Measurements from ENCODE around the gene ATXN3L. TPM values are rescaled to one million over a fixed set of nuclear protein-coding genes. Genes with fewer than 3 reads are reported as not detected.

ATXN3L gene
- total and polyA plus RNA-seq, 2 donors (not counting 1 experiment from before 2014, with no cell fraction given) = not detected

DNA sequence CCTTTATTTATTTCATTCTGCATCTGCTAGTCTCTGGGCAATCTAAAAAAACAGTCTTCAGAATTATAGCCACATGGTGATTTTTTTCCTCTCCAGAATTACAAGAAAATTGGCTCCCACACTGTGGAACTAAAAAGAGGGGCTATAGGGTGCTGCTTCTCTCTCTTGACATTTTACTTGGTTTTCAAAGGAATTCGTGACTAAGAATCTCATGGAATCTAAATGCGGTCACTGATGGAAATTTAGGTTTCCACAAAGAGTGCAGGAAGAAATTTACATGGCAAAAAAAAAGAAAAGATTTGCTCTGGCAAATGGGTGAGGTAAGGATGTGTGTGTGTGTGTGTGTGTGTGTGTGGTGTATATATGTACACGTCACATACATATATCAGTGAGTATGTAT is 10.2 kb downstream of the ATXN3L start:
- H3K9ac ChIP-seq (ENCODE audit: insufficient read depth, low read length) = no peak overlapping the region
- no peak overlapping the region for H3K27ac ChIP-seq (ENCODE audit: insufficient read depth, low read length)
- no peaks in the 10 kb centered on the region for H3K36me3 ChIP-seq (ENCODE audit: control insufficient read depth, insufficient read depth, low read length)
- H3K79me2 ChIP-seq (ENCODE audit: control insufficient read depth, insufficient read depth, low read length) = no peaks in the 10 kb centered on the region
- H4K20me1 ChIP-seq (ENCODE audit: control insufficient read depth, extremely low read depth, insufficient read depth, low read length) = no peaks in the 10 kb centered on the region
- no peak overlapping the region for H3K4me3 ChIP-seq (replicated peaks in 1 of 4; ENCODE audit: control extremely low read depth in 1 of 4, insufficient read depth in 1 of 4, low read depth in 3 of 4, low read length in 4 of 4)
- H3K4me1 ChIP-seq (ENCODE audit: control insufficient read depth, extremely low read depth, insufficient read depth, low read length) = no peaks in the 10 kb centered on the region
- TF ChIP-seq EZH2 (IDR thresholded peaks at IDR 0.05; ENCODE audit: low read length, missing control alignments) = no peak
- TF ChIP-seq, protein P1, sequence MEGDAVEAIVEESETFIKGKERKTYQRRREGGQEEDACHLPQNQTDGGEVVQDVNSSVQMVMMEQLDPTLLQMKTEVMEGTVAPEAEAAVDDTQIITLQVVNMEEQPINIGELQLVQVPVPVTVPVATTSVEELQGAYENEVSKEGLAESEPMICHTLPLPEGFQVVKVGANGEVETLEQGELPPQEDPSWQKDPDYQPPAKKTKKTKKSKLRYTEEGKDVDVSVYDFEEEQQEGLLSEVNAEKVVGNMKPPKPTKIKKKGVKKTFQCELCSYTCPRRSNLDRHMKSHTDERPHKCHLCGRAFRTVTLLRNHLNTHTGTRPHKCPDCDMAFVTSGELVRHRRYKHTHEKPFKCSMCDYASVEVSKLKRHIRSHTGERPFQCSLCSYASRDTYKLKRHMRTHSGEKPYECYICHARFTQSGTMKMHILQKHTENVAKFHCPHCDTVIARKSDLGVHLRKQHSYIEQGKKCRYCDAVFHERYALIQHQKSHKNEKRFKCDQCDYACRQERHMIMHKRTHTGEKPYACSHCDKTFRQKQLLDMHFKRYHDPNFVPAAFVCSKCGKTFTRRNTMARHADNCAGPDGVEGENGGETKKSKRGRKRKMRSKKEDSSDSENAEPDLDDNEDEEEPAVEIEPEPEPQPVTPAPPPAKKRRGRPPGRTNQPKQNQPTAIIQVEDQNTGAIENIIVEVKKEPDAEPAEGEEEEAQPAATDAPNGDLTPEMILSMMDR (conservative IDR thresholded peaks at IDR 0.05 in 1 of 2, IDR thresholded peaks at IDR 0.05 in 1 of 2; ENCODE audit: low read depth in 1 of 2, low read length in 2 of 2) = no peak
- H3K9me3 ChIP-seq (ENCODE audit: control insufficient read depth, insufficient read depth, low read depth, low read length) = no peaks in the 10 kb centered on the region
- no peak overlapping the region for H2AFZ ChIP-seq (ENCODE audit: low read length)
- no peaks in the 10 kb centered on the region for H3K27me3 ChIP-seq (ENCODE audit: control insufficient read depth, insufficient read depth, low read length)
- no peak overlapping the region for H3K4me2 ChIP-seq (ENCODE audit: extremely low read depth, insufficient read depth, low read length)
- DNase-seq (ENCODE audit: low read depth in 2 of 2) = peak in 1 of 2 donors; percentile 25

DNA sequence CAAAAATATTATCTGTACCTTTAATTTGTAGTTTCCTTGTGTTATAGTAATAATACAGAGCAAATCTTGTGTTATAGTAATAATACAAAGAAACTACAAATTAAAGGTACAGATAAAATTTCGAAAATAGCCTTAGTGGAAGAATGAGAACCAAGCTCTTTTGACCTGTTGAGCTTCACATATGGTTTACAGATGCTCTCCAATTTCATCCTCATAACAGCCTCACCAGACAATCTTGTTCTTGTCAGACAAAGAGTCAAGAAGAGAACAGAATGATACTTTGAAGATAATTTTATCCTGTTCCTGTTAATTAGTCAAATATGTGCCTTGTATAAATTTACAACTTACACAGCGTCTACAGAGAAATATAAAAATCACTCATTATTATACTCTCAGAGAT is 12.8 kb downstream of the ATXN3L start:
- Histone ChIP-seq H3K9me3 (ENCODE audit: control insufficient read depth, insufficient read depth, low read depth, low read length) (no peaks in the 10 kb centered on the region), H2AFZ (ENCODE audit: low read length) (no peak overlapping the region), H4K20me1 (ENCODE audit: control insufficient read depth, extremely low read depth, insufficient read depth, low read length) (no peaks in the 10 kb centered on the region), H3K4me2 (ENCODE audit: extremely low read depth, insufficient read depth, low read length) (no peak overlapping the region), H3K4me1 (ENCODE audit: control insufficient read depth, extremely low read depth, insufficient read depth, low read length) (no peaks in the 10 kb centered on the region), H3K27ac (ENCODE audit: insufficient read depth, low read length) (no peak overlapping the region), H3K27me3 (ENCODE audit: control insufficient read depth, insufficient read depth, low read length) (no peaks in the 10 kb centered on the region), H3K9ac (ENCODE audit: insufficient read depth, low read length) (no peak overlapping the region), H3K79me2 (ENCODE audit: control insufficient read depth, insufficient read depth, low read length) (no peaks in the 10 kb centered on the region), H3K36me3 (ENCODE audit: control insufficient read depth, insufficient read depth, low read length) (no peaks in the 10 kb centered on the region), H3K4me3 (replicated peaks in 1 of 4; ENCODE audit: control extremely low read depth in 1 of 4, insufficient read depth in 1 of 4, low read depth in 3 of 4, low read length in 4 of 4) (no peak overlapping the region)
- DNase-seq (ENCODE audit: low read depth in 2 of 2) = no peak
- TF ChIP-seq EZH2 (IDR thresholded peaks at IDR 0.05; ENCODE audit: low read length, missing control alignments) = no peak
- TF ChIP-seq, protein P1 (conservative IDR thresholded peaks at IDR 0.05 in 1 of 2, IDR thresholded peaks at IDR 0.05 in 1 of 2; ENCODE audit: low read depth in 1 of 2, low read length in 2 of 2) = no peak

DNA sequence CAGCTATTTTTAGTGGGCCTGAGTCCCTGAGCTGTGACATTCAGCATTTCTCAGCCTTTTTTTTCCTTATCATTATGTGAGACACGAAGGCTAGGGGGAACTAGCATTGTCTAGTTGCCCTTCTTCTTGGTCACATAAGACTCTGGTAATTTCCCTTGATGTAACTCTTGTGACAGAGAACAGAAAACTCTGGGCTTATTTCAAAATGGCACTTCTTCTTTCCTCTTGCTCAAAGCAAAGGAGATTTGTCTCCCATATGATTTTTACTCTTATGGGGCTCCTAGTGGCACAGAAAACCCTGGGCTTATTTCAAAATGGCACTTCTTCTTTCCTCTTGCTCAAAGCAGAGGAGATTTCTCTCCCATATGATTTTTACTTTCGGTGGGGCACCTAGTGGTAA is 14.7 kb downstream of the ATXN3L start:
- H3K9me3 ChIP-seq (ENCODE audit: control insufficient read depth, insufficient read depth, low read depth, low read length) = no peaks in the 10 kb centered on the region
- H3K4me1 ChIP-seq (ENCODE audit: control insufficient read depth, extremely low read depth, insufficient read depth, low read length) = no peaks in the 10 kb centered on the region
- H3K36me3 ChIP-seq (ENCODE audit: control insufficient read depth, insufficient read depth, low read length) = no peaks in the 10 kb centered on the region
- no peaks in the 10 kb centered on the region for H3K79me2 ChIP-seq (ENCODE audit: control insufficient read depth, insufficient read depth, low read length)
- H3K4me2 ChIP-seq (ENCODE audit: extremely low read depth, insufficient read depth, low read length) = no peak overlapping the region
- no peak overlapping the region for H3K4me3 ChIP-seq (replicated peaks in 1 of 4; ENCODE audit: control extremely low read depth in 1 of 4, insufficient read depth in 1 of 4, low read depth in 3 of 4, low read length in 4 of 4)
- H3K27ac ChIP-seq (ENCODE audit: insufficient read depth, low read length) = no peak overlapping the region
- no peak for TF ChIP-seq EZH2 (IDR thresholded peaks at IDR 0.05; ENCODE audit: low read length, missing control alignments)
- TF ChIP-seq, protein P1 (conservative IDR thresholded peaks at IDR 0.05 in 1 of 2, IDR thresholded peaks at IDR 0.05 in 1 of 2; ENCODE audit: low read depth in 1 of 2, low read length in 2 of 2) = no peak
- DNase-seq (ENCODE audit: low read depth in 2 of 2) = no peak
- no peaks in the 10 kb centered on the region for H4K20me1 ChIP-seq (ENCODE audit: control insufficient read depth, extremely low read depth, insufficient read depth, low read length)
- no peak overlapping the region for H3K9ac ChIP-seq (ENCODE audit: insufficient read depth, low read length)
- H3K27me3 ChIP-seq (ENCODE audit: control insufficient read depth, insufficient read depth, low read length) = no peaks in the 10 kb centered on the region
- no peak overlapping the region for H2AFZ ChIP-seq (ENCODE audit: low read length)

All from fibroblast of lung (primary cell).